ENCODE results near the gene VAMP1. TPM values are rescaled to one million over a fixed set of nuclear protein-coding genes. Genes with fewer than 3 reads are reported as not detected.

The VAMP1 gene
- total and polyA plus RNA-seq, 9 of the 15 experiments (the other 6 are each of a cell fraction or from before 2014, with no cell fraction given) = 0.76 to 13.2 (median 4.2) TPM

GRCh38 chr12:6459004-6459337, 11.5 kb downstream of the VAMP1 start:
- ChIA-PET CTCF (ENCODE audit: low intra/inter-chr PET ratio) (no interaction called here), POLR2A (interaction anchor here (0.9 to 1.8 kb wide), 5 partner anchors 9 to 80 kb away, joined by 3 to 4 read pairs (median 4); partner anchors contain the start of gene VAMP1)
- Histone ChIP-seq H3K9me3 (replicated peaks; ENCODE audit: control insufficient read depth, insufficient read depth, low read depth, low read length) (no peaks in the 10 kb centered on the region), H3K4me3 (no peak overlapping the region), H3K36me3 (ENCODE audit: control insufficient read depth, insufficient read depth, low read length) (0 out of 3 replicates have a peak, but pooled peaks cover 5% of the 10 kb centered on the region), H3K9ac (ENCODE audit: insufficient read depth in 1 of 2, low read depth in 2 of 2, low read length in 2 of 2) (peak overlapping the region in 1 of 2 experiments; percentile 26; a peak in 1 of 4 replicates), H3K4me2 (ENCODE audit: insufficient read depth, low read length) (no peak overlapping the region), H4K20me1 (replicated peaks; ENCODE audit: control insufficient read depth, insufficient read depth, low read length) (no peaks in the 10 kb centered on the region), H3K4me1 (replicated peaks in 1 of 2; ENCODE audit: control insufficient read depth in 2 of 2, insufficient read depth in 2 of 2, low read length in 2 of 2) (no peaks in the 10 kb centered on the region), H3K79me2 (ENCODE audit: control insufficient read depth, insufficient read depth, low read length) (no peaks in the 10 kb centered on the region), H3K27me3 (ENCODE audit: control insufficient read depth in 2 of 2, insufficient read depth in 2 of 2, low read length in 2 of 2) (no peaks in the 10 kb centered on the region), H3K9me1 (ENCODE audit: control insufficient read depth, insufficient read depth, low read length) (no peaks in the 10 kb centered on the region), H2AFZ (ENCODE audit: low read depth, low read length) (no peak overlapping the region), H3K27ac (ENCODE audit: extremely low read depth, low read depth, low read length) (no peak overlapping the region)
- FAIRE-seq = no peak
- no peak for ATAC-seq
- intact Hi-C loops (cut with micrococcal nuclease) (no loop called here), in situ Hi-C loops (cut with MboI) (loop anchor here (25.0 kb wide), 1 partner anchor 397 kb away; no protein-coding TSS in a partner anchor)
- no peak for TF ChIP-seq COPS2 (conservative IDR thresholded peaks at IDR 0.05)
- TF ChIP-seq PYGO2 (tag; IDR thresholded peaks at IDR 0.05) = no peak
- TF ChIP-seq CHD7 (IDR thresholded peaks at IDR 0.05; ENCODE audit: low read depth, low read length) = no peak
- TF ChIP-seq CBX5 (IDR thresholded peaks at IDR 0.05; ENCODE audit: borderline replicate concordance, low read depth) = no peak
- no peak for TF ChIP-seq CREB3 (tag; conservative IDR thresholded peaks at IDR 0.05; ENCODE audit: low read depth)
- TF ChIP-seq ZNF24 (IDR thresholded peaks at IDR 0.05) = no peak
- TF ChIP-seq ZNF830 (CRISPR knock-in tag; IDR thresholded peaks at IDR 0.05) = no peak
- TF ChIP-seq MAFF (IDR thresholded peaks at IDR 0.05; ENCODE audit: low read length) = no peak
- no peak for DNase-seq (ENCODE audit: extremely low read depth in 1 of 4, low spot score in 3 of 4)
- WGBS (ENCODE audit: insufficient coverage, low coverage, missing lambda C conversion rate) = 50% methylated on average over 1 of the region's 2 CpGs
- no TSS peak for BruUV-seq (replicated peaks)
